HEK293 (cell line): Measurements from ENCODE around the gene EML1.

Experiments
- ZEB2 ChIP-seq: fragments of 450-650 bp; formaldehyde crosslinking; IDR thresholded peaks from 2 replicates; pipeline ENCODE4 v1.5.1; 2016; ENCODE audit warnings: missing biosample characterization, missing genetic modification characterization
- ZFP3 ChIP-seq: fragments of 450-650 bp; formaldehyde crosslinking; IDR thresholded peaks from 2 replicates; pipeline ENCODE4 v1.5.1; 2016; ENCODE audit warnings: low read depth, missing biosample characterization, missing genetic modification characterization
- ZNF423 ChIP-seq: fragments of 450-650 bp; formaldehyde crosslinking; IDR thresholded peaks from 2 replicates; pipeline ENCODE4 v1.5.1; 2016; ENCODE audit warnings: missing biosample characterization, missing genetic modification characterization
- TF ChIP-seq, protein P1 (sequence below): fragments of 450-650 bp; formaldehyde crosslinking; IDR thresholded peaks from 2 replicates; pipeline ENCODE4 v1.5.1; 2016; ENCODE audit warnings: missing biosample characterization, missing genetic modification characterization, borderline replicate concordance
- TF ChIP-seq, protein P2 (sequence below): fragments of 450-650 bp; formaldehyde crosslinking; IDR thresholded peaks from 2 replicates; pipeline ENCODE4 v1.5.1; 2016; ENCODE audit warnings: missing biosample characterization, missing genetic modification characterization
- TF ChIP-seq, protein P3 (sequence below): fragments of 450-650 bp; formaldehyde crosslinking; IDR thresholded peaks from 2 replicates; pipeline ENCODE4 v1.5.1; 2016; ENCODE audit warnings: missing biosample characterization, missing genetic modification characterization

DNA sequence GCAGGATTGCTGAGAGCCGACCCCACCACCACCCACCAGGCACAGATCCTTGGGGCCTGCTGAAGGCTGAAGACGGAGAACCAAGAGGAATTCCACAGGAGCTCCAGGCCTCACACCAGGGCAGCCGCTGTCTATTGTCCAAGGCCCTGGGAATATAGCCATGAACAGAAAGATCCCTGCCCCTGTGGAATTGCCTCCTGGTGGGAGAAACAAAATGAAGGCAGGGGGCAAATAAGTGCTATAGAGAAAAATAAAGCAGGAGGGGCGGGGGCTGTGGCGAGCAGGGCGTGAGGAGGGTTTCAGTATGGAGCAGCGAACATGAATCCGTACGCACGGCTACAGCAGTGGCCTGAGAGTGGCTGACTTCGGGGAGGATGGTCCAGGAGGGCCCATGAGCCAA, 96.1 kb downstream of the EML1 start:
- no peak for TF ChIP-seq ZFP3 (tag by site-specific recombination)
- TF ChIP-seq ZEB2 (tag by site-specific recombination) = no peak
- no peak for TF ChIP-seq ZNF423 (tag by site-specific recombination)
- TF ChIP-seq, protein P1, sequence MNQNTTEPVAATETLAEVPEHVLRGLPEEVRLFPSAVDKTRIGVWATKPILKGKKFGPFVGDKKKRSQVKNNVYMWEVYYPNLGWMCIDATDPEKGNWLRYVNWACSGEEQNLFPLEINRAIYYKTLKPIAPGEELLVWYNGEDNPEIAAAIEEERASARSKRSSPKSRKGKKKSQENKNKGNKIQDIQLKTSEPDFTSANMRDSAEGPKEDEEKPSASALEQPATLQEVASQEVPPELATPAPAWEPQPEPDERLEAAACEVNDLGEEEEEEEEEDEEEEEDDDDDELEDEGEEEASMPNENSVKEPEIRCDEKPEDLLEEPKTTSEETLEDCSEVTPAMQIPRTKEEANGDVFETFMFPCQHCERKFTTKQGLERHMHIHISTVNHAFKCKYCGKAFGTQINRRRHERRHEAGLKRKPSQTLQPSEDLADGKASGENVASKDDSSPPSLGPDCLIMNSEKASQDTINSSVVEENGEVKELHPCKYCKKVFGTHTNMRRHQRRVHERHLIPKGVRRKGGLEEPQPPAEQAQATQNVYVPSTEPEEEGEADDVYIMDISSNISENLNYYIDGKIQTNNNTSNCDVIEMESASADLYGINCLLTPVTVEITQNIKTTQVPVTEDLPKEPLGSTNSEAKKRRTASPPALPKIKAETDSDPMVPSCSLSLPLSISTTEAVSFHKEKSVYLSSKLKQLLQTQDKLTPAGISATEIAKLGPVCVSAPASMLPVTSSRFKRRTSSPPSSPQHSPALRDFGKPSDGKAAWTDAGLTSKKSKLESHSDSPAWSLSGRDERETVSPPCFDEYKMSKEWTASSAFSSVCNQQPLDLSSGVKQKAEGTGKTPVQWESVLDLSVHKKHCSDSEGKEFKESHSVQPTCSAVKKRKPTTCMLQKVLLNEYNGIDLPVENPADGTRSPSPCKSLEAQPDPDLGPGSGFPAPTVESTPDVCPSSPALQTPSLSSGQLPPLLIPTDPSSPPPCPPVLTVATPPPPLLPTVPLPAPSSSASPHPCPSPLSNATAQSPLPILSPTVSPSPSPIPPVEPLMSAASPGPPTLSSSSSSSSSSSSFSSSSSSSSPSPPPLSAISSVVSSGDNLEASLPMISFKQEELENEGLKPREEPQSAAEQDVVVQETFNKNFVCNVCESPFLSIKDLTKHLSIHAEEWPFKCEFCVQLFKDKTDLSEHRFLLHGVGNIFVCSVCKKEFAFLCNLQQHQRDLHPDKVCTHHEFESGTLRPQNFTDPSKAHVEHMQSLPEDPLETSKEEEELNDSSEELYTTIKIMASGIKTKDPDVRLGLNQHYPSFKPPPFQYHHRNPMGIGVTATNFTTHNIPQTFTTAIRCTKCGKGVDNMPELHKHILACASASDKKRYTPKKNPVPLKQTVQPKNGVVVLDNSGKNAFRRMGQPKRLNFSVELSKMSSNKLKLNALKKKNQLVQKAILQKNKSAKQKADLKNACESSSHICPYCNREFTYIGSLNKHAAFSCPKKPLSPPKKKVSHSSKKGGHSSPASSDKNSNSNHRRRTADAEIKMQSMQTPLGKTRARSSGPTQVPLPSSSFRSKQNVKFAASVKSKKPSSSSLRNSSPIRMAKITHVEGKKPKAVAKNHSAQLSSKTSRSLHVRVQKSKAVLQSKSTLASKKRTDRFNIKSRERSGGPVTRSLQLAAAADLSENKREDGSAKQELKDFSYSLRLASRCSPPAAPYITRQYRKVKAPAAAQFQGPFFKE (tag by site-specific recombination) = no peak
- TF ChIP-seq, protein P2, sequence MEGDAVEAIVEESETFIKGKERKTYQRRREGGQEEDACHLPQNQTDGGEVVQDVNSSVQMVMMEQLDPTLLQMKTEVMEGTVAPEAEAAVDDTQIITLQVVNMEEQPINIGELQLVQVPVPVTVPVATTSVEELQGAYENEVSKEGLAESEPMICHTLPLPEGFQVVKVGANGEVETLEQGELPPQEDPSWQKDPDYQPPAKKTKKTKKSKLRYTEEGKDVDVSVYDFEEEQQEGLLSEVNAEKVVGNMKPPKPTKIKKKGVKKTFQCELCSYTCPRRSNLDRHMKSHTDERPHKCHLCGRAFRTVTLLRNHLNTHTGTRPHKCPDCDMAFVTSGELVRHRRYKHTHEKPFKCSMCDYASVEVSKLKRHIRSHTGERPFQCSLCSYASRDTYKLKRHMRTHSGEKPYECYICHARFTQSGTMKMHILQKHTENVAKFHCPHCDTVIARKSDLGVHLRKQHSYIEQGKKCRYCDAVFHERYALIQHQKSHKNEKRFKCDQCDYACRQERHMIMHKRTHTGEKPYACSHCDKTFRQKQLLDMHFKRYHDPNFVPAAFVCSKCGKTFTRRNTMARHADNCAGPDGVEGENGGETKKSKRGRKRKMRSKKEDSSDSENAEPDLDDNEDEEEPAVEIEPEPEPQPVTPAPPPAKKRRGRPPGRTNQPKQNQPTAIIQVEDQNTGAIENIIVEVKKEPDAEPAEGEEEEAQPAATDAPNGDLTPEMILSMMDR = no peak
- TF ChIP-seq, protein P3, sequence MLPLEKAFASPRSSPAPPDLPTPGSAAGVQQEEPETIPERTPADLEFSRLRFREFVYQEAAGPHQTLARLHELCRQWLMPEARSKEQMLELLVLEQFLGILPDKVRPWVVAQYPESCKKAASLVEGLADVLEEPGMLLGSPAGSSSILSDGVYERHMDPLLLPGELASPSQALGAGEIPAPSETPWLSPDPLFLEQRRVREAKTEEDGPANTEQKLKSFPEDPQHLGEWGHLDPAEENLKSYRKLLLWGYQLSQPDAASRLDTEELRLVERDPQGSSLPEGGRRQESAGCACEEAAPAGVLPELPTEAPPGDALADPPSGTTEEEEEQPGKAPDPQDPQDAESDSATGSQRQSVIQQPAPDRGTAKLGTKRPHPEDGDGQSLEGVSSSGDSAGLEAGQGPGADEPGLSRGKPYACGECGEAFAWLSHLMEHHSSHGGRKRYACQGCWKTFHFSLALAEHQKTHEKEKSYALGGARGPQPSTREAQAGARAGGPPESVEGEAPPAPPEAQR (tag by site-specific recombination) = no peak
